ENCODE measurements around the gene MSANTD1.

The MSANTD1 gene

GRCh38 chr4:3236326-3236878, 12.6 kb upstream of the MSANTD1 start:
- H3K4me2 ChIP-seq (ENCODE audit: low read length), result no peak overlapping the region
- no peaks in the 10 kb centered on the region for H4K20me1 ChIP-seq (ENCODE audit: control insufficient read depth, insufficient read depth, low read depth, low read length)
- no peaks in the 10 kb centered on the region for H3K9me3 ChIP-seq (ENCODE audit: control insufficient read depth, insufficient read depth, low read length)
- no peak overlapping the region for H3K27ac ChIP-seq (ENCODE audit: low read depth, low read length)
- H3K27me3 ChIP-seq (ENCODE audit: control insufficient read depth, low read length), result no peaks in the 10 kb centered on the region
- no peaks in the 10 kb centered on the region for H3K79me2 ChIP-seq (ENCODE audit: control insufficient read depth, low read length)
- no peak for TF ChIP-seq CTCF (IDR thresholded peaks at IDR 0.05; ENCODE audit: low read depth, low read length, poor library complexity, severe bottlenecking)
- TF ChIP-seq EZH2phosphoT487 (IDR thresholded peaks at IDR 0.05; ENCODE audit: borderline replicate concordance, low read length), result no peak
- H3K4me1 ChIP-seq (ENCODE audit: control insufficient read depth, low read length), result no peaks in the 10 kb centered on the region
- H3K9me2 ChIP-seq (replicated peaks; ENCODE audit: control insufficient read depth, low read length), result no peaks in the 10 kb centered on the region
- H3K4me3 ChIP-seq (ENCODE audit: low read length), result no peak overlapping the region
- no peaks in the 10 kb centered on the region for H3F3A ChIP-seq (ENCODE audit: control insufficient read depth, insufficient read depth)
- peaks cover 73% of the 10 kb centered on the region for H3K36me3 ChIP-seq (ENCODE audit: control insufficient read depth, low read length)

GRCh38 chr4:3237266-3237665, 11.7 kb upstream of the MSANTD1 start:
- H3K4me1 ChIP-seq (ENCODE audit: control insufficient read depth, low read length), result no peaks in the 10 kb centered on the region
- H4K20me1 ChIP-seq (ENCODE audit: control insufficient read depth, insufficient read depth, low read depth, low read length), result no peaks in the 10 kb centered on the region
- H3F3A ChIP-seq (ENCODE audit: control insufficient read depth, insufficient read depth), result no peaks in the 10 kb centered on the region
- H3K4me3 ChIP-seq (ENCODE audit: low read length), result no peak overlapping the region
- TF ChIP-seq EZH2phosphoT487 (IDR thresholded peaks at IDR 0.05; ENCODE audit: borderline replicate concordance, low read length), result no peak
- TF ChIP-seq CTCF (IDR thresholded peaks at IDR 0.05; ENCODE audit: low read depth, low read length, poor library complexity, severe bottlenecking), result no peak
- no peaks in the 10 kb centered on the region for H3K9me2 ChIP-seq (replicated peaks; ENCODE audit: control insufficient read depth, low read length)
- no peaks in the 10 kb centered on the region for H3K27me3 ChIP-seq (ENCODE audit: control insufficient read depth, low read length)
- H3K4me2 ChIP-seq (ENCODE audit: low read length), result no peak overlapping the region
- H3K36me3 ChIP-seq (ENCODE audit: control insufficient read depth, low read length), result peaks cover 66% of the 10 kb centered on the region
- H3K79me2 ChIP-seq (ENCODE audit: control insufficient read depth, low read length), result no peaks in the 10 kb centered on the region
- H3K9me3 ChIP-seq (ENCODE audit: control insufficient read depth, insufficient read depth, low read length), result no peaks in the 10 kb centered on the region
- H3K27ac ChIP-seq (ENCODE audit: low read depth, low read length), result no peak overlapping the region

- H3K9me2 ChIP-seq (replicated peaks; ENCODE audit: control insufficient read depth, low read length), result no peaks in the 10 kb centered on the region
- no peaks in the 10 kb centered on the region for H3K79me2 ChIP-seq (ENCODE audit: control insufficient read depth, low read length)
- H3K4me3 ChIP-seq (ENCODE audit: low read length), result no peak overlapping the region
- no peaks in the 10 kb centered on the region for H3F3A ChIP-seq (ENCODE audit: control insufficient read depth, insufficient read depth)
- no peak for TF ChIP-seq EZH2phosphoT487 (IDR thresholded peaks at IDR 0.05; ENCODE audit: borderline replicate concordance, low read length)
- no peak for TF ChIP-seq CTCF (IDR thresholded peaks at IDR 0.05; ENCODE audit: low read depth, low read length, poor library complexity, severe bottlenecking)
- no peaks in the 10 kb centered on the region for H3K27me3 ChIP-seq (ENCODE audit: control insufficient read depth, low read length)
- no peaks in the 10 kb centered on the region for H4K20me1 ChIP-seq (ENCODE audit: control insufficient read depth, insufficient read depth, low read depth, low read length)
- H3K4me1 ChIP-seq (ENCODE audit: control insufficient read depth, low read length), result 0 out of 2 replicates have a peak, but pooled peaks cover 3% of the 10 kb centered on the region
- no peak overlapping the region for H3K4me2 ChIP-seq (ENCODE audit: low read length)
- no peak overlapping the region for H3K27ac ChIP-seq (ENCODE audit: low read depth, low read length)
- peaks cover 63% of the 10 kb centered on the region for H3K36me3 ChIP-seq (ENCODE audit: control insufficient read depth, low read length)
- H3K9me3 ChIP-seq (ENCODE audit: control insufficient read depth, insufficient read depth, low read length), result no peaks in the 10 kb centered on the region
These were observed 11.0 kb upstream of the MSANTD1 start for GRCh38 chr4:3237712-3238560.
